GM21786 (cell line): ENCODE measurements around the gene RNU1-4.
"Not testable (repeated sequence)": the region's sequence is repeated elsewhere in the genome, so short reads cannot be mapped to it uniquely, and the experiment has no call there.

Experiments used
- ATAC-seq: cut with Tn5 transposase; IDR thresholded peaks from one replicate; pipeline ENCODE4 v1.9.1; 2021; ENCODE audit not compliant: unreplicated experiment

RNU1-4 gene

GRCh38 chr1:16707130-16708093, 32.9 kb upstream of the RNU1-4 start:
- ATAC-seq, result not testable (repeated sequence)

- ATAC-seq, result not testable (repeated sequence)
Measured at GRCh38 chr1:16708704-16709103, 31.6 kb upstream of the RNU1-4 start.

GRCh38 chr1:16709659-16710087, 30.6 kb upstream of the RNU1-4 start:
- not testable (repeated sequence) for ATAC-seq

GRCh38 chr1:16710618-16711017, 29.7 kb upstream of the RNU1-4 start:
- not testable (repeated sequence) for ATAC-seq

- not testable (repeated sequence) for ATAC-seq
Measured at GRCh38 chr1:16712131-16712530, 28.2 kb upstream of the RNU1-4 start.

GRCh38 chr1:16712582-16712981, 27.7 kb upstream of the RNU1-4 start:
- ATAC-seq, result not testable (repeated sequence)

- ATAC-seq, result not testable (repeated sequence)
Measured at GRCh38 chr1:16712984-16713383, 27.3 kb upstream of the RNU1-4 start.

- ATAC-seq, result not testable (repeated sequence)
Measured at GRCh38 chr1:16713480-16713879, 26.8 kb upstream of the RNU1-4 start.

- no peak for ATAC-seq
Measured at GRCh38 chr1:16716691-16717335, 23.5 kb upstream of the RNU1-4 start.

GRCh38 chr1:16717336-16718098, 22.8 kb upstream of the RNU1-4 start:
- no peak for ATAC-seq

- not testable (repeated sequence) for ATAC-seq
Measured at GRCh38 chr1:16718099-16718907, 22.0 kb upstream of the RNU1-4 start.

- no peak for ATAC-seq
Measured at GRCh38 chr1:16718908-16719533, 21.3 kb upstream of the RNU1-4 start.

- ATAC-seq, result no peak
Measured at GRCh38 chr1:16719571-16720350, 20.6 kb upstream of the RNU1-4 start.

- ATAC-seq, result no peak
Measured at GRCh38 chr1:16720351-16721223, 19.7 kb upstream of the RNU1-4 start.

- no peak for ATAC-seq
Measured at GRCh38 chr1:16721871-16722641, 18.3 kb upstream of the RNU1-4 start.

- no peak for ATAC-seq
Measured at GRCh38 chr1:16724718-16725438, 15.4 kb upstream of the RNU1-4 start.
